ENCODE results near the gene LPXN. TPM values are rescaled to one million over a fixed set of nuclear protein-coding genes. Genes with fewer than 3 reads are reported as not detected.

The LPXN gene
- total and polyA plus RNA-seq, 2 donors (not counting 3 experiments of a cell fraction or from before 2014, with no cell fraction given) = 6.2 TPM

GRCh38 chr11:58507355-58507754 lies 68.3 kb downstream of the LPXN start:
- Histone ChIP-seq H3K4me3 (replicated peaks in 1 of 3; ENCODE audit: insufficient read depth in 1 of 3, low read depth in 1 of 3, low read length in 3 of 3) (no peak overlapping the region), H3K9ac (replicated peaks; ENCODE audit: extremely low read depth, insufficient read depth, low read length) (no peak overlapping the region), H3K9me3 (replicated peaks; ENCODE audit: control insufficient read depth, insufficient read depth, low read length) (no peaks in the 10 kb centered on the region), H3K36me3 (ENCODE audit: control insufficient read depth in 2 of 2, extremely low read depth in 1 of 2, insufficient read depth in 2 of 2, low read length in 2 of 2) (no peaks in the 10 kb centered on the region), H3K4me2 (ENCODE audit: insufficient read depth, low read length) (no peak overlapping the region), H3K79me2 (ENCODE audit: control insufficient read depth, insufficient read depth, low read length) (no peaks in the 10 kb centered on the region), H2AFZ (ENCODE audit: low read depth, low read length) (no peak overlapping the region), H3K4me1 (ENCODE audit: control insufficient read depth, extremely low read depth, insufficient read depth, low read length) (no peaks in the 10 kb centered on the region), H4K20me1 (replicated peaks; ENCODE audit: control insufficient read depth, extremely low read depth, insufficient read depth, low read length) (no peaks in the 10 kb centered on the region), H3K27ac (ENCODE audit: insufficient read depth, low read depth, low read length) (no peak overlapping the region), H3K27me3 (ENCODE audit: control insufficient read depth in 2 of 2, insufficient read depth in 2 of 2, low read length in 2 of 2) (peaks cover 6 to 14% of the 10 kb centered on the region in 2 experiments), H3K9me1 (replicated peaks; ENCODE audit: control insufficient read depth, extremely low read depth, insufficient read depth, low read length) (no peaks in the 10 kb centered on the region)
- TF ChIP-seq EZH2 (IDR thresholded peaks at IDR 0.05; ENCODE audit: borderline replicate concordance, low read depth, low read length, severe bottlenecking) = no peak
- no peak for TF ChIP-seq MYC (IDR thresholded peaks at IDR 0.05; ENCODE audit: low read depth, low read length)
- TF ChIP-seq CTCF (IDR thresholded peaks at IDR 0.05; ENCODE audit: extremely low read depth in 1 of 2, insufficient read depth in 1 of 2, low read depth in 1 of 2, low read length in 2 of 2) = no peak
- no peak for TF ChIP-seq FOS (IDR thresholded peaks at IDR 0.05; ENCODE audit: borderline replicate concordance, insufficient read depth, low read length)
- no peak for TF ChIP-seq POLR2AphosphoS5 (IDR thresholded peaks at IDR 0.05; ENCODE audit: insufficient read depth, low read depth, low read length)
- no peak for TF ChIP-seq GATA2 (IDR thresholded peaks at IDR 0.05; ENCODE audit: insufficient read depth, insufficient read length, low read depth, low read length)
- TF ChIP-seq MAX (IDR thresholded peaks at IDR 0.05; ENCODE audit: insufficient read depth, insufficient read length) = no peak
- TF ChIP-seq POLR2A (IDR thresholded peaks at IDR 0.05; ENCODE audit: low read depth, low read length) = no peak
- no peak for TF ChIP-seq JUN (IDR thresholded peaks at IDR 0.05; ENCODE audit: borderline replicate concordance, insufficient read depth, insufficient read length, low read depth)
- FAIRE-seq (no peak), DNase-seq (ENCODE audit: low read depth, low spot score) (no peak)
- dilution Hi-C loops (cut with MboI; ENCODE audit: extremely low pct_ligation_motif_present, low sequenced_read_pairs) = no loop called here
- ChIA-PET POLR2A (no interaction called here), CTCF (no interaction called here)
- intact Hi-C loops (cut with micrococcal nuclease) = no loop called here
- no TSS peak for BruUV-seq (replicated peaks)

Measured in endothelial cell of umbilical vein (primary cell).